Smooth muscle cell of the brain vasculature (primary cell): ENCODE measurements around the gene COA5.

Experiments
- DNase-seq: peaks from one replicate; pipeline ENCODE4 v3.0.0-alpha.2; 2012; ENCODE audit warnings: low read depth, low spot score

The COA5 gene

GRCh38 chr2:98572211-98572610, 36.1 kb downstream of the COA5 start:
- DNase-seq: no peak

- DNase-seq: no peak
These were observed 36.5 kb downstream of the COA5 start for GRCh38 chr2:98571796-98572195.

GRCh38 chr2:98571121-98571701, 37.1 kb downstream of the COA5 start:
- DNase-seq: no peak

- DNase-seq: no peak
These were observed 38.0 kb downstream of the COA5 start for GRCh38 chr2:98570356-98570755.

- no peak for DNase-seq
These were observed 38.4 kb downstream of the COA5 start for GRCh38 chr2:98569915-98570314.

- DNase-seq: no peak
These were observed 39.0 kb downstream of the COA5 start for GRCh38 chr2:98569197-98569793.

- DNase-seq: no peak
These were observed 40.0 kb downstream of the COA5 start for GRCh38 chr2:98568161-98568956.

GRCh38 chr2:98565941-98566340, 42.4 kb downstream of the COA5 start:
- no peak for DNase-seq

GRCh38 chr2:98565286-98565860, 42.9 kb downstream of the COA5 start:
- DNase-seq: no peak

- no peak for DNase-seq
These were observed 43.7 kb downstream of the COA5 start for GRCh38 chr2:98564541-98565132.

- no peak for DNase-seq
These were observed 44.9 kb downstream of the COA5 start for GRCh38 chr2:98563394-98563793.

- no peak for DNase-seq
These were observed 46.2 kb downstream of the COA5 start for GRCh38 chr2:98561902-98562695.

- no peak for DNase-seq
These were observed 47.3 kb downstream of the COA5 start for GRCh38 chr2:98561018-98561417.

GRCh38 chr2:98560256-98560771, 48.0 kb downstream of the COA5 start:
- DNase-seq: no peak

- no peak for DNase-seq
These were observed 48.7 kb downstream of the COA5 start for GRCh38 chr2:98559581-98559980.

GRCh38 chr2:98558852-98559530, 49.3 kb downstream of the COA5 start:
- DNase-seq: no peak

GRCh38 chr2:98556344-98557033, 51.8 kb downstream of the COA5 start:
- no peak for DNase-seq

GRCh38 chr2:98555696-98556095, 52.6 kb downstream of the COA5 start:
- no peak for DNase-seq

GRCh38 chr2:98554116-98554861, 54.0 kb downstream of the COA5 start:
- DNase-seq: no peak
